Neural cell (in vitro differentiated cells): ENCODE measurements around the gene SLC6A9. TPM values are rescaled to one million over a fixed set of nuclear protein-coding genes. Genes with fewer than 3 reads are reported as not detected.

ENCODE experiments used
- H2AFZ ChIP-seq: fragments of 200-600, 300-800 bp; sonication (generic), shearing (Covaris generic); 2 replicates; pipeline ENCODE4 v1.6.0; 2014; ENCODE audit warnings: low read depth, mild to moderate bottlenecking, antibody characterized with exemption, low read length, moderate library complexity
- H3F3A ChIP-seq: fragments of 200-600 bp; shearing (Covaris generic); 2 replicates; pipeline ENCODE4 v1.6.1; 2016; ENCODE audit warnings: mild to moderate bottlenecking, moderate library complexity, mixed read lengths, antibody characterized with exemption, low read length; ENCODE audit not compliant: insufficient read depth, poor library complexity, severe bottlenecking
- H3K27ac ChIP-seq: fragments of 200-600, 300-800 bp; sonication (generic), shearing (Covaris generic); 2 replicates; pipeline ENCODE4 v1.5.1; 2014; ENCODE audit warnings: mild to moderate bottlenecking, low read length, moderate library complexity
- H3K27me3 ChIP-seq: fragments of 300-800, 200-600 bp; sonication (generic), shearing (Covaris generic); 2 replicates; pipeline ENCODE4 v1.6.0; 2014; ENCODE audit warnings: mild to moderate bottlenecking, low read depth, low read length, moderate library complexity; ENCODE audit not compliant: insufficient read depth
- H3K36me3 ChIP-seq: fragments of 300-800, 200-600 bp; sonication (generic), shearing (Covaris generic); 2 replicates; pipeline ENCODE4 v1.5.1; 2014; ENCODE audit warnings: mild to moderate bottlenecking, antibody characterized with exemption, low read length, moderate library complexity; ENCODE audit not compliant: insufficient read depth
- H3K4me2 ChIP-seq: fragments of 300-800, 200-600 bp; sonication (generic), shearing (Covaris generic); 2 replicates; pipeline ENCODE4 v1.6.0; 2014; ENCODE audit warnings: mild to moderate bottlenecking, low read length
- H3K4me3 ChIP-seq: fragments of 300-800, 200-600 bp; sonication (generic), shearing (Covaris generic); 2 replicates; pipeline ENCODE4 v1.5.1; 2014; ENCODE audit warnings: mild to moderate bottlenecking, low read length, moderate library complexity
- H3K79me2 ChIP-seq: fragments of 200-600 bp; shearing (Covaris generic); replicated peaks from 2 replicates; pipeline ENCODE4 v1.6.0; 2014; ENCODE audit warnings: mild to moderate bottlenecking, low read length, moderate library complexity; ENCODE audit not compliant: insufficient read depth
- H3K9ac ChIP-seq: fragments of 300-800, 200-600 bp; sonication (generic), shearing (Covaris generic); 2 replicates; pipeline ENCODE4 v1.6.1; 2016; ENCODE audit warnings: mild to moderate bottlenecking, low read length, mixed read lengths
- H3K9me2 ChIP-seq: fragments of 200-600 bp; shearing (Covaris generic); 2 replicates; pipeline ENCODE4 v1.6.1; 2016; ENCODE audit warnings: mild to moderate bottlenecking, low read length, mixed read lengths; ENCODE audit not compliant: insufficient read depth
- H3K9me3 ChIP-seq: fragments of 200-600, 300-800 bp; sonication (generic), shearing (Covaris generic); 2 replicates; pipeline ENCODE4 v1.6.1; 2016; ENCODE audit warnings: mild to moderate bottlenecking, mixed run types, low read length, moderate library complexity, mixed read lengths
- H4K20me1 ChIP-seq: fragments of 200-600 bp; shearing (Covaris generic); 2 replicates; pipeline ENCODE4 v1.6.1; 2016; ENCODE audit warnings: mild to moderate bottlenecking, mixed run types; ENCODE audit not compliant: insufficient read depth
- CTCF ChIP-seq: fragments of 450-650 bp; IDR thresholded peaks from 2 replicates; pipeline ENCODE4 v1.5.1; 2014; ENCODE audit warnings: antibody characterized with exemption, mild to moderate bottlenecking, moderate library complexity; ENCODE audit not compliant: poor library complexity, severe bottlenecking
- EP300 ChIP-seq: fragments of 450-650 bp; conservative IDR thresholded peaks from 2 replicates; pipeline ENCODE4 v1.6.1; 2014; ENCODE audit warnings: antibody characterized with exemption, mild to moderate bottlenecking, moderate library complexity; ENCODE audit not compliant: poor library complexity, severe bottlenecking
- EZH2 ChIP-seq: fragments of 200-600, 300-800 bp; shearing (Covaris generic), sonication (generic); IDR thresholded peaks from 2 replicates; pipeline ENCODE4 v1.6.1; 2014; ENCODE audit warnings: antibody characterized with exemption, low read length, borderline replicate concordance, mild to moderate bottlenecking; ENCODE audit not compliant: insufficient read depth, poor library complexity, severe bottlenecking
- MXI1 ChIP-seq: fragments of 450-650 bp; conservative IDR thresholded peaks from 2 replicates; pipeline ENCODE4 v1.6.1; 2014; ENCODE audit warnings: antibody characterized with exemption, mild to moderate bottlenecking; ENCODE audit not compliant: poor library complexity, severe bottlenecking
- POLR2AphosphoS5 ChIP-seq: IDR thresholded peaks from 2 replicates; pipeline ENCODE4 v1.6.1; 2012
- RAD21 ChIP-seq: fragments of 450-650 bp; conservative IDR thresholded peaks from 2 replicates; pipeline ENCODE4 v1.6.1; 2014; ENCODE audit warnings: antibody characterized with exemption, mild to moderate bottlenecking, moderate library complexity
- SMC3 ChIP-seq: fragments of 450-650 bp; conservative IDR thresholded peaks from 2 replicates; pipeline ENCODE4 v1.6.1; 2014; ENCODE audit warnings: antibody characterized with exemption, mild to moderate bottlenecking, moderate library complexity; ENCODE audit not compliant: poor library complexity
- TAF1 ChIP-seq: IDR thresholded peaks from 2 replicates; pipeline ENCODE4 v1.6.1; 2012; ENCODE audit warnings: low read depth
- polyA plus RNA-seq: library from polyadenylated mRNA; depleted of rRNA; stranded (reverse); fragments of >200 nt; gene quantifications from 2 replicates; pipeline ENCODE4 v1.2.3, GENCODE V29; 2014
- TF ChIP-seq, protein P1 (sequence below): IDR thresholded peaks from 2 replicates; pipeline ENCODE4 v1.6.1; 2012; ENCODE audit warnings: borderline replicate concordance

SLC6A9 gene
- polyA plus RNA-seq, 1 donor from 2014 or later = 1.3 TPM

DNA sequence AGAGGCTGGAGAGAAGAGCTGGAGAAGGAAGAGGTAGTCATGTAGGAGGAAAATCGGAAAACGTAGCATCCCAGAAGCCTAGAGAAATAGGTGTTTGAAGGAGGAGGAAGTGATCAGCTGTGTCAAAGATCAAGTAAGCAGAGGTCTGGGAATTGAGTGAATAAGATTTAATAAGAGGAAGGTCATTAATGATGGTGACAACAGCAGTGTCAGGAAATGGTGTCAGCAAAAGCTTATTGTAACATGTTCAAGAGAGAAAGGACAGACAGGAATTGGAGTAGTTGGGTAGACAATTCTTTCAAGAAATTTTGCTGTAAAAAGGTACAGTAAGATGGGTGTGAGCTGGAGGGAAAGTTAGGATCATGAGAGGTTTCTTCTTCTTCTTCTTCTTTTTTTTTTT lies 41.6 kb upstream of the SLC6A9 start:
- no peaks in the 10 kb centered on the region for H3K9me3 ChIP-seq
- H3K36me3 ChIP-seq = no peaks in the 10 kb centered on the region
- H4K20me1 ChIP-seq = no peaks in the 10 kb centered on the region
- no peaks in the 10 kb centered on the region for H3K27me3 ChIP-seq
- no peak overlapping the region for H3K4me3 ChIP-seq
- no peak overlapping the region for H3K4me2 ChIP-seq
- no peak for TF ChIP-seq SMC3
- TF ChIP-seq EZH2 = no peak
- TF ChIP-seq EP300 = no peak
- TF ChIP-seq RAD21 = no peak
- TF ChIP-seq MXI1 = no peak
- no peak for TF ChIP-seq CTCF
- TF ChIP-seq TAF1 = no peak
- no peak for TF ChIP-seq POLR2AphosphoS5
- TF ChIP-seq, protein P1, sequence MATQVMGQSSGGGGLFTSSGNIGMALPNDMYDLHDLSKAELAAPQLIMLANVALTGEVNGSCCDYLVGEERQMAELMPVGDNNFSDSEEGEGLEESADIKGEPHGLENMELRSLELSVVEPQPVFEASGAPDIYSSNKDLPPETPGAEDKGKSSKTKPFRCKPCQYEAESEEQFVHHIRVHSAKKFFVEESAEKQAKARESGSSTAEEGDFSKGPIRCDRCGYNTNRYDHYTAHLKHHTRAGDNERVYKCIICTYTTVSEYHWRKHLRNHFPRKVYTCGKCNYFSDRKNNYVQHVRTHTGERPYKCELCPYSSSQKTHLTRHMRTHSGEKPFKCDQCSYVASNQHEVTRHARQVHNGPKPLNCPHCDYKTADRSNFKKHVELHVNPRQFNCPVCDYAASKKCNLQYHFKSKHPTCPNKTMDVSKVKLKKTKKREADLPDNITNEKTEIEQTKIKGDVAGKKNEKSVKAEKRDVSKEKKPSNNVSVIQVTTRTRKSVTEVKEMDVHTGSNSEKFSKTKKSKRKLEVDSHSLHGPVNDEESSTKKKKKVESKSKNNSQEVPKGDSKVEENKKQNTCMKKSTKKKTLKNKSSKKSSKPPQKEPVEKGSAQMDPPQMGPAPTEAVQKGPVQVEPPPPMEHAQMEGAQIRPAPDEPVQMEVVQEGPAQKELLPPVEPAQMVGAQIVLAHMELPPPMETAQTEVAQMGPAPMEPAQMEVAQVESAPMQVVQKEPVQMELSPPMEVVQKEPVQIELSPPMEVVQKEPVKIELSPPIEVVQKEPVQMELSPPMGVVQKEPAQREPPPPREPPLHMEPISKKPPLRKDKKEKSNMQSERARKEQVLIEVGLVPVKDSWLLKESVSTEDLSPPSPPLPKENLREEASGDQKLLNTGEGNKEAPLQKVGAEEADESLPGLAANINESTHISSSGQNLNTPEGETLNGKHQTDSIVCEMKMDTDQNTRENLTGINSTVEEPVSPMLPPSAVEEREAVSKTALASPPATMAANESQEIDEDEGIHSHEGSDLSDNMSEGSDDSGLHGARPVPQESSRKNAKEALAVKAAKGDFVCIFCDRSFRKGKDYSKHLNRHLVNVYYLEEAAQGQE = no peak
- no peaks in the 10 kb centered on the region for H3F3A ChIP-seq
- no peaks in the 10 kb centered on the region for H3K79me2 ChIP-seq
- no peaks in the 10 kb centered on the region for H3K9me2 ChIP-seq
- H3K9ac ChIP-seq = no peak overlapping the region
- H2AFZ ChIP-seq = no peak overlapping the region
- no peak overlapping the region for H3K27ac ChIP-seq

DNA sequence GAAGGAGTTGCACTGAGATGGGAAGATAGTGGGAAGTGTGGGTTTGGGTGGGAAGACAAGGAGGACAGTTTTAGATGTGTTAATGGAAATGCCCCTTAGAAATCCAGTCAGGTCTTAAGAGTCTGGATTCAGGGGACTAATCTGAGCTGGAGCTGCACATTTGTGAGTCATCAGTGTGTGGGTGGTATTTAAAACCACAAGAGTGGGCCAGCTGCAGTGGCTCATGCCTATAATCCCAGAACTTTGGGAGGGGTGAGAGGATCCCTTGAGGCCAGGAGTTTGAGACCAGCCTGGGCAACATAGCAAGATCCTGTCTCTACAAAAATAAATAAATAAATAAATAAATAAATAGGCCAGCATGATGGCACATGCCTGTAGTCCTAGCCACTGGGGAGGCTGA lies 40.9 kb upstream of the SLC6A9 start:
- H3K9ac ChIP-seq = no peak overlapping the region
- H3K4me3 ChIP-seq = no peak overlapping the region
- H4K20me1 ChIP-seq = no peaks in the 10 kb centered on the region
- no peak for TF ChIP-seq CTCF
- TF ChIP-seq RAD21 = no peak
- TF ChIP-seq TAF1 = no peak
- TF ChIP-seq EZH2 = no peak
- no peak for TF ChIP-seq MXI1
- no peak for TF ChIP-seq POLR2AphosphoS5
- TF ChIP-seq, protein P1 = no peak
- no peak for TF ChIP-seq SMC3
- TF ChIP-seq EP300 = no peak
- no peak overlapping the region for H2AFZ ChIP-seq
- H3K36me3 ChIP-seq = no peaks in the 10 kb centered on the region
- no peaks in the 10 kb centered on the region for H3F3A ChIP-seq
- H3K9me3 ChIP-seq = no peaks in the 10 kb centered on the region
- H3K79me2 ChIP-seq = no peaks in the 10 kb centered on the region
- no peaks in the 10 kb centered on the region for H3K9me2 ChIP-seq
- H3K27ac ChIP-seq = no peak overlapping the region
- no peaks in the 10 kb centered on the region for H3K27me3 ChIP-seq
- no peak overlapping the region for H3K4me2 ChIP-seq
